K562 (cell line): Measurements from ENCODE around the gene EPN3. TPM values are rescaled to one million over a fixed set of nuclear protein-coding genes. Genes with fewer than 3 reads are reported as not detected.

Experiments used
- CCNT2 ChIP-seq: IDR thresholded peaks from 2 replicates; pipeline ENCODE4 v1.6.1; 2011; ENCODE audit warnings: borderline replicate concordance, low read depth, mild to moderate bottlenecking, moderate library complexity, mixed read lengths, low read length; ENCODE audit not compliant: insufficient read length; ENCODE audit errors: extremely low read depth
- DMBX1 ChIP-seq: fragments of 250-450 bp; sonication (Bioruptor Pico); IDR thresholded peaks from 2 replicates; pipeline ENCODE4 v1.8.0; 2022; ENCODE audit warnings: inconsistent platforms, mild to moderate bottlenecking, moderate library complexity, borderline replicate concordance
- FIP1L1 ChIP-seq: fragments of 200-400 bp; formaldehyde crosslinking; IDR thresholded peaks from 2 replicates; pipeline ENCODE4 v1.6.1; 2018; ENCODE audit warnings: mild to moderate bottlenecking, low read depth, low read length; ENCODE audit not compliant: poor library complexity, severe bottlenecking
- FOXP1 ChIP-seq: sonication (generic); formaldehyde crosslinking; IDR thresholded peaks from 2 replicates; pipeline ENCODE4 v1.8.0; 2022; ENCODE audit warnings: mild to moderate bottlenecking, missing genetic modification reagents
- MTA3 ChIP-seq: fragments of 450-650 bp; formaldehyde crosslinking; IDR thresholded peaks from 2 replicates; pipeline ENCODE4 v1.6.1; 2017; ENCODE audit warnings: mild to moderate bottlenecking, borderline replicate concordance
- RUNX1 ChIP-seq: sonication (generic); IDR thresholded peaks from 2 replicates; pipeline ENCODE4 v1.6.1; 2016; ENCODE audit warnings: antibody characterized with exemption, low read depth
- TCF7L2 ChIP-seq: fragments of 150-350 bp; IDR thresholded peaks from 2 replicates; pipeline ENCODE4 v1.6.1; 2016; ENCODE audit warnings: low read depth, mild to moderate bottlenecking, low read length, moderate library complexity
- TEAD2 ChIP-seq: fragments of 450-650 bp; IDR thresholded peaks from 2 replicates; pipeline ENCODE4 v1.6.1; 2016; ENCODE audit warnings: missing genetic modification characterization, control low read depth, missing compliant biosample characterization
- U2AF1 ChIP-seq: fragments of 200-400 bp; formaldehyde crosslinking; optimal IDR thresholded peaks from 2 replicates; pipeline ENCODE3; 2017; ENCODE audit warnings: mild to moderate bottlenecking, low read depth, low read length, moderate library complexity
- U2AF2 ChIP-seq: fragments of 200-400 bp; formaldehyde crosslinking; optimal IDR thresholded peaks from 2 replicates; pipeline ENCODE3; 2017; ENCODE audit warnings: low read depth, mild to moderate bottlenecking, low read length
- ZBTB7A ChIP-seq: IDR thresholded peaks from 2 replicates; pipeline ENCODE4 v1.6.1; 2011; ENCODE audit warnings: low read depth, mild to moderate bottlenecking, low read length, moderate library complexity, borderline replicate concordance; ENCODE audit not compliant: control insufficient read depth
- ZNF551 ChIP-seq: fragments of 250-450 bp; sonication (Bioruptor Pico); IDR thresholded peaks from 2 replicates; pipeline ENCODE4 v1.5.0; 2021; ENCODE audit warnings: mild to moderate bottlenecking, moderate library complexity
- polyA plus RNA-seq, 8 experiments: library from polyadenylated mRNA; depleted of rRNA in 4 of 8; stranded (reverse) in 5 of 8; unstranded in 3 of 8; fragments of >200 nt; fragmentation: Nextera tagmentation in 2 of 8; fragmentation: Illumina TruSeq in 1 of 8; extraction: Ambion mirVana in 2 of 8; extraction: Trizol in 1 of 8; gene quantifications; 2 replicates each; pipeline versions ENCODE4 v1.2.1 to v1.2.3, GENCODE V29; 2011 to 2014; ENCODE audit warnings: inconsistent platforms in 1 of 8, missing spikeins in 1 of 8
- total RNA-seq, 7 experiments: library from RNA; depleted of rRNA in 6 of 7; stranded (reverse); fragments of >200 nt in 6 of 7; fragmentation: Illumina TruSeq in 2 of 7; extraction: Trizol in 2 of 7; gene quantifications; 2 replicates each; pipeline versions ENCODE4 v1.2.1 to v1.2.3, GENCODE V29; 2011 to 2021; ENCODE audit warnings: low replicate concordance in 1 of 7
- TF ChIP-seq, protein P1 (sequence below), 2 experiments: fragments of 450-650 bp; IDR thresholded peaks; 2 replicates each; pipeline ENCODE4 v1.6.1; 2016
- TF ChIP-seq, protein P2 (sequence below): fragments of 200-600 bp; sonication (generic); IDR thresholded peaks from one replicate; pipeline ENCODE4 v1.6.1; 2012; ENCODE audit warnings: mild to moderate bottlenecking, low read depth, low read length, inconsistent platforms

EPN3 gene
- total and polyA plus RNA-seq, 9 of the 15 experiments (the other 6 are each of a cell fraction or from before 2014, with no cell fraction given), result 0.16 TPM; not detected in 8

DNA sequence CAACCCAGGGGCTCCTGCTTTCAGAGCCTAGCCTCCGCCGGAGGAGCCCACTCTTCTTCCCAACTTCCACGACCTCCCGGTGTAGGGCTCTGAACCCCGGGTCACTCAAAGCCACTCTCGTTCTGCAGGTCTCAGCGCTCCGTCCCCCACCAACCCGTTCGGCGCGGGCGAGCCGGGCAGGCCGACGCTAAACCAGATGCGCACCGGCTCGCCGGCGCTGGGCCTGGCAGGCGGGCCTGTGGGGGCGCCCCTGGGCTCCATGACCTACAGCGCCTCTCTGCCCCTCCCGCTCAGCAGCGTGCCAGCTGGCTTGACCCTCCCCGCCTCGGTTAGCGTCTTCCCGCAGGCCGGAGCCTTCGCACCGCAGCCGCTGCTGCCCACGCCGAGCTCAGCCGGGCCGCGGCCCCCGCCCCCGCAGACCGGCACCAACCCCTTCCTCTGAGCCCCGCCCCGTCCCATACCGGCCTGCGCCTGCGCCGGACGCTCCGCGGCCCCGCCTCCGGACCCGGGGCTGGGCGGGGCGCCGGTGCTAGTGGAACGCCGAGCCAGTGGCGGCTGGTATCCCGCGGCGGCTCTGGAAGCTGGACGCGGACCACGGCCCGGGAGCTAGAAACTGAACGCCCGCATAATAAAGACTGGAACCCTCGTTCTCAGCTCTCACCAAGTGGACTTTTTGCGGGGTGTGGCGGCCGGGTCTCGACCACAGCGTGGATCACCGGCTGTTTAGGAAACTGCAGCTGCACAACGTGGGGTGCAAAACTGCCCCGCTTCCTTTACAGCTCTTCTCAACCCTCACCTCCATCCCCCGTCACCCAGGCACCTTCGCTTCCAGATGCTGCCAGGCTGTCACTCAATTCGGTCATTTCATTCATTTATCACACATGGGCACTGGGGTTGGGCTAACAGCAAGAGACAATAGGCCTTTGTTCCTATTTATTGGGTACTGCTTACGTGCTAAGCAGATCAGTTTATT lies 9.5 kb downstream of the EPN3 start (continued):
- TF ChIP-seq DMBX1 (CRISPR knock-in tag), result no peak
- TF ChIP-seq, protein P1, sequence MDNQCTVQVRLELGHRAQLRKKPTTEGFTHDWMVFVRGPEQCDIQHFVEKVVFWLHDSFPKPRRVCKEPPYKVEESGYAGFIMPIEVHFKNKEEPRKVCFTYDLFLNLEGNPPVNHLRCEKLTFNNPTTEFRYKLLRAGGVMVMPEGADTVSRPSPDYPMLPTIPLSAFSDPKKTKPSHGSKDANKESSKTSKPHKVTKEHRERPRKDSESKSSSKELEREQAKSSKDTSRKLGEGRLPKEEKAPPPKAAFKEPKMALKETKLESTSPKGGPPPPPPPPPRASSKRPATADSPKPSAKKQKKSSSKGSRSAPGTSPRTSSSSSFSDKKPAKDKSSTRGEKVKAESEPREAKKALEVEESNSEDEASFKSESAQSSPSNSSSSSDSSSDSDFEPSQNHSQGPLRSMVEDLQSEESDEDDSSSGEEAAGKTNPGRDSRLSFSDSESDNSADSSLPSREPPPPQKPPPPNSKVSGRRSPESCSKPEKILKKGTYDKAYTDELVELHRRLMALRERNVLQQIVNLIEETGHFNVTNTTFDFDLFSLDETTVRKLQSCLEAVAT (IDR thresholded peaks at IDR 0.05), result no peak
- TF ChIP-seq, protein P2, sequence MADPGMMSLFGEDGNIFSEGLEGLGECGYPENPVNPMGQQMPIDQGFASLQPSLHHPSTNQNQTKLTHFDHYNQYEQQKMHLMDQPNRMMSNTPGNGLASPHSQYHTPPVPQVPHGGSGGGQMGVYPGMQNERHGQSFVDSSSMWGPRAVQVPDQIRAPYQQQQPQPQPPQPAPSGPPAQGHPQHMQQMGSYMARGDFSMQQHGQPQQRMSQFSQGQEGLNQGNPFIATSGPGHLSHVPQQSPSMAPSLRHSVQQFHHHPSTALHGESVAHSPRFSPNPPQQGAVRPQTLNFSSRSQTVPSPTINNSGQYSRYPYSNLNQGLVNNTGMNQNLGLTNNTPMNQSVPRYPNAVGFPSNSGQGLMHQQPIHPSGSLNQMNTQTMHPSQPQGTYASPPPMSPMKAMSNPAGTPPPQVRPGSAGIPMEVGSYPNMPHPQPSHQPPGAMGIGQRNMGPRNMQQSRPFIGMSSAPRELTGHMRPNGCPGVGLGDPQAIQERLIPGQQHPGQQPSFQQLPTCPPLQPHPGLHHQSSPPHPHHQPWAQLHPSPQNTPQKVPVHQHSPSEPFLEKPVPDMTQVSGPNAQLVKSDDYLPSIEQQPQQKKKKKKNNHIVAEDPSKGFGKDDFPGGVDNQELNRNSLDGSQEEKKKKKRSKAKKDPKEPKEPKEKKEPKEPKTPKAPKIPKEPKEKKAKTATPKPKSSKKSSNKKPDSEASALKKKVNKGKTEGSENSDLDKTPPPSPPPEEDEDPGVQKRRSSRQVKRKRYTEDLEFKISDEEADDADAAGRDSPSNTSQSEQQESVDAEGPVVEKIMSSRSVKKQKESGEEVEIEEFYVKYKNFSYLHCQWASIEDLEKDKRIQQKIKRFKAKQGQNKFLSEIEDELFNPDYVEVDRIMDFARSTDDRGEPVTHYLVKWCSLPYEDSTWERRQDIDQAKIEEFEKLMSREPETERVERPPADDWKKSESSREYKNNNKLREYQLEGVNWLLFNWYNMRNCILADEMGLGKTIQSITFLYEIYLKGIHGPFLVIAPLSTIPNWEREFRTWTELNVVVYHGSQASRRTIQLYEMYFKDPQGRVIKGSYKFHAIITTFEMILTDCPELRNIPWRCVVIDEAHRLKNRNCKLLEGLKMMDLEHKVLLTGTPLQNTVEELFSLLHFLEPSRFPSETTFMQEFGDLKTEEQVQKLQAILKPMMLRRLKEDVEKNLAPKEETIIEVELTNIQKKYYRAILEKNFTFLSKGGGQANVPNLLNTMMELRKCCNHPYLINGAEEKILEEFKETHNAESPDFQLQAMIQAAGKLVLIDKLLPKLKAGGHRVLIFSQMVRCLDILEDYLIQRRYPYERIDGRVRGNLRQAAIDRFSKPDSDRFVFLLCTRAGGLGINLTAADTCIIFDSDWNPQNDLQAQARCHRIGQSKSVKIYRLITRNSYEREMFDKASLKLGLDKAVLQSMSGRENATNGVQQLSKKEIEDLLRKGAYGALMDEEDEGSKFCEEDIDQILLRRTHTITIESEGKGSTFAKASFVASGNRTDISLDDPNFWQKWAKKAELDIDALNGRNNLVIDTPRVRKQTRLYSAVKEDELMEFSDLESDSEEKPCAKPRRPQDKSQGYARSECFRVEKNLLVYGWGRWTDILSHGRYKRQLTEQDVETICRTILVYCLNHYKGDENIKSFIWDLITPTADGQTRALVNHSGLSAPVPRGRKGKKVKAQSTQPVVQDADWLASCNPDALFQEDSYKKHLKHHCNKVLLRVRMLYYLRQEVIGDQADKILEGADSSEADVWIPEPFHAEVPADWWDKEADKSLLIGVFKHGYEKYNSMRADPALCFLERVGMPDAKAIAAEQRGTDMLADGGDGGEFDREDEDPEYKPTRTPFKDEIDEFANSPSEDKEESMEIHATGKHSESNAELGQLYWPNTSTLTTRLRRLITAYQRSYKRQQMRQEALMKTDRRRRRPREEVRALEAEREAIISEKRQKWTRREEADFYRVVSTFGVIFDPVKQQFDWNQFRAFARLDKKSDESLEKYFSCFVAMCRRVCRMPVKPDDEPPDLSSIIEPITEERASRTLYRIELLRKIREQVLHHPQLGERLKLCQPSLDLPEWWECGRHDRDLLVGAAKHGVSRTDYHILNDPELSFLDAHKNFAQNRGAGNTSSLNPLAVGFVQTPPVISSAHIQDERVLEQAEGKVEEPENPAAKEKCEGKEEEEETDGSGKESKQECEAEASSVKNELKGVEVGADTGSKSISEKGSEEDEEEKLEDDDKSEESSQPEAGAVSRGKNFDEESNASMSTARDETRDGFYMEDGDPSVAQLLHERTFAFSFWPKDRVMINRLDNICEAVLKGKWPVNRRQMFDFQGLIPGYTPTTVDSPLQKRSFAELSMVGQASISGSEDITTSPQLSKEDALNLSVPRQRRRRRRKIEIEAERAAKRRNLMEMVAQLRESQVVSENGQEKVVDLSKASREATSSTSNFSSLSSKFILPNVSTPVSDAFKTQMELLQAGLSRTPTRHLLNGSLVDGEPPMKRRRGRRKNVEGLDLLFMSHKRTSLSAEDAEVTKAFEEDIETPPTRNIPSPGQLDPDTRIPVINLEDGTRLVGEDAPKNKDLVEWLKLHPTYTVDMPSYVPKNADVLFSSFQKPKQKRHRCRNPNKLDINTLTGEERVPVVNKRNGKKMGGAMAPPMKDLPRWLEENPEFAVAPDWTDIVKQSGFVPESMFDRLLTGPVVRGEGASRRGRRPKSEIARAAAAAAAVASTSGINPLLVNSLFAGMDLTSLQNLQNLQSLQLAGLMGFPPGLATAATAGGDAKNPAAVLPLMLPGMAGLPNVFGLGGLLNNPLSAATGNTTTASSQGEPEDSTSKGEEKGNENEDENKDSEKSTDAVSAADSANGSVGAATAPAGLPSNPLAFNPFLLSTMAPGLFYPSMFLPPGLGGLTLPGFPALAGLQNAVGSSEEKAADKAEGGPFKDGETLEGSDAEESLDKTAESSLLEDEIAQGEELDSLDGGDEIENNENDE, result no peak
- TF ChIP-seq CCNT2, result peak; percentile 84
- TF ChIP-seq TEAD2 (tag), result no peak
- peak; percentile 76; the same call in 1 of the 2 replicates for TF ChIP-seq ZBTB7A
- TF ChIP-seq MTA3, result peak; percentile 13; the same call in 1 of the 2 replicates
- peak; percentile 87 for TF ChIP-seq FOXP1 (CRISPR knock-in tag)
- TF ChIP-seq U2AF1, result no peak
- no peak for TF ChIP-seq ZNF551 (CRISPR knock-in tag)
- peak; percentile 44 for TF ChIP-seq FIP1L1
- no peak for TF ChIP-seq RUNX1
- TF ChIP-seq TCF7L2, result no peak
- TF ChIP-seq U2AF2, result no peak
